IMR-90 (cell line): Measurements from ENCODE around the gene GCFC2. TPM values are rescaled to one million over a fixed set of nuclear protein-coding genes. Genes with fewer than 3 reads are reported as not detected.

Source experiments
- ATAC-seq: fragments of 200-7000 bp; cut with Tn5 transposase; 2 replicates; pipeline ENCODE4 v1.9.1; 2020; ENCODE audit warnings: low read depth, mild to moderate bottlenecking, moderate library complexity
- BruUV-seq: library from RNA; stranded (reverse); fragments of 400-500 nt; replicated peaks from 2 replicates; lab custom pipeline; 2021; lab: Mats Ljungman, UMichigan
- CTCF ChIA-PET: fragments of 300-600 bp; formaldehyde crosslinking; extraction: SDS; loops from one replicate; lab custom pipeline; 2021; ENCODE audit warnings: antibody characterized with exemption; lab: Yijun Ruan, JAX
- POLR2A ChIA-PET: fragments of 300-600 bp; sonication (Branson Sonifier 250); formaldehyde crosslinking; loops from one replicate; lab custom pipeline; 2022; ENCODE audit warnings: antibody characterized with exemption; ENCODE audit not compliant: unreplicated experiment; lab: Charles Lee
- DNase-seq: peaks from one replicate; pipeline ENCODE4 v3.0.0; 2013
- H2AFZ ChIP-seq: replicated peaks from 2 replicates; pipeline ENCODE3; 2013; ENCODE audit warnings: low read length, mild to moderate bottlenecking; ENCODE audit not compliant: poor library complexity
- H2AK5ac ChIP-seq: 2 replicates; pipeline ENCODE4 v1.6.1; 2013; ENCODE audit warnings: low read depth, low read length, inconsistent platforms
- H2AK9ac ChIP-seq: replicated peaks from 2 replicates; pipeline ENCODE3; 2013; ENCODE audit warnings: mild to moderate bottlenecking, low read depth, low read length, moderate library complexity; ENCODE audit not compliant: poor library complexity
- H2BK120ac ChIP-seq: 2 replicates; pipeline ENCODE4 v1.6.1; 2013; ENCODE audit warnings: low read depth, low read length, inconsistent platforms
- H2BK15ac ChIP-seq: 3 replicates; pipeline ENCODE4 v1.6.1; 2013; ENCODE audit warnings: low read depth, low read length, inconsistent platforms
- H2BK20ac ChIP-seq: 2 replicates; pipeline ENCODE4 v1.6.1; 2013; ENCODE audit warnings: low read depth, mild to moderate bottlenecking, inconsistent platforms, low read length, moderate library complexity
- H2BK5ac ChIP-seq: 2 replicates; pipeline ENCODE4 v1.6.1; 2013; ENCODE audit warnings: mild to moderate bottlenecking, low read depth, low read length, inconsistent platforms; ENCODE audit not compliant: poor library complexity, severe bottlenecking
- H3K14ac ChIP-seq: replicated peaks from 2 replicates; pipeline ENCODE4 v1.6.1; 2013; ENCODE audit warnings: low read depth, low read length, inconsistent platforms
- H3K18ac ChIP-seq: 2 replicates; pipeline ENCODE4 v1.6.1; 2013; ENCODE audit warnings: low read depth, low read length, control low read depth
- H3K23ac ChIP-seq: 2 replicates; pipeline ENCODE4 v1.6.1; 2013; ENCODE audit warnings: low read depth, low read length, inconsistent platforms
- H3K27ac ChIP-seq: 2 replicates; pipeline ENCODE4 v1.5.1; 2013; ENCODE audit warnings: mild to moderate bottlenecking, control low read depth, low read length; ENCODE audit not compliant: insufficient read depth
- H3K27me3 ChIP-seq: 2 replicates; pipeline ENCODE4 v1.6.1; 2013; ENCODE audit warnings: low read length; ENCODE audit not compliant: control insufficient read depth, insufficient read depth
- H3K36me3 ChIP-seq: 2 replicates; pipeline ENCODE4 v1.6.1; 2013; ENCODE audit warnings: low read length, mixed read lengths; ENCODE audit not compliant: control insufficient read depth, insufficient read depth
- H3K4ac ChIP-seq: 2 replicates; pipeline ENCODE4 v1.6.1; 2013; ENCODE audit warnings: low read depth, low read length, inconsistent platforms
- H3K4me1 ChIP-seq: 2 replicates; pipeline ENCODE4 v1.6.1; 2013; ENCODE audit warnings: low read length, mixed read lengths; ENCODE audit not compliant: control insufficient read depth, insufficient read depth
- H3K4me2 ChIP-seq: 2 replicates; pipeline ENCODE4 v1.6.1; 2013; ENCODE audit warnings: low read depth, mild to moderate bottlenecking, control low read depth, low read length, moderate library complexity
- H3K4me3 ChIP-seq: 2 replicates; pipeline ENCODE4 v1.5.1; 2013; ENCODE audit warnings: low read depth, mild to moderate bottlenecking, control low read depth, low read length, moderate library complexity; ENCODE audit not compliant: insufficient read depth
- H3K56ac ChIP-seq: 2 replicates; pipeline ENCODE4 v1.6.1; 2013; ENCODE audit warnings: low read length, inconsistent platforms; ENCODE audit not compliant: insufficient read depth; ENCODE audit errors: extremely low read depth
- H3K79me1 ChIP-seq, 2 experiments: 2 replicates each; pipeline ENCODE4 v1.6.1; 2013; ENCODE audit warnings: low read length in 2 of 2, inconsistent platforms in 1 of 2, low read depth in 1 of 2
- H3K9ac ChIP-seq: 2 replicates; pipeline ENCODE4 v1.6.1; 2013; ENCODE audit warnings: low read depth, low read length, control low read depth
- H3K9me1 ChIP-seq: 2 replicates; pipeline ENCODE4 v1.6.1; 2013; ENCODE audit warnings: low read length, inconsistent platforms; ENCODE audit not compliant: insufficient read depth
- H3K9me3 ChIP-seq: 2 replicates; pipeline ENCODE4 v1.6.1; 2013; ENCODE audit warnings: low read length; ENCODE audit not compliant: control insufficient read depth, insufficient read depth
- H4K20me1 ChIP-seq: 2 replicates; pipeline ENCODE4 v1.6.1; 2013; ENCODE audit warnings: low read length, inconsistent platforms; ENCODE audit not compliant: insufficient read depth
- H4K5ac ChIP-seq: 2 replicates; pipeline ENCODE4 v1.6.1; 2013; ENCODE audit warnings: mild to moderate bottlenecking, low read depth, low read length, control low read depth
- H4K8ac ChIP-seq, 2 experiments: 2 replicates each; pipeline ENCODE4 v1.6.1; 2013; ENCODE audit warnings: low read depth in 2 of 2, low read length in 2 of 2, control low read depth in 1 of 2, inconsistent platforms in 1 of 2
- H4K91ac ChIP-seq: 2 replicates; pipeline ENCODE4 v1.6.1; 2013; ENCODE audit warnings: low read depth, low read length, inconsistent platforms; ENCODE audit not compliant: insufficient read depth
- BHLHE40 ChIP-seq: fragments of 150-350 bp; IDR thresholded peaks from 2 replicates; pipeline ENCODE4 v1.6.1; 2016; ENCODE audit warnings: mild to moderate bottlenecking, low read depth, low read length
- CEBPB ChIP-seq: IDR thresholded peaks from 2 replicates; pipeline ENCODE4 v1.6.1; 2012; ENCODE audit warnings: low read depth, low read length, improper control_type of control experiment
- CHD1 ChIP-seq: IDR thresholded peaks from 2 replicates; pipeline ENCODE4 v1.6.1; 2012; ENCODE audit warnings: low read depth, low read length, improper control_type of control experiment
- ELK1 ChIP-seq: fragments of 150-350 bp; IDR thresholded peaks from 2 replicates; pipeline ENCODE4 v1.6.1; 2016; ENCODE audit warnings: low read depth, mild to moderate bottlenecking, low read length, moderate library complexity, borderline replicate concordance
- FOS ChIP-seq: fragments of 150-350 bp; IDR thresholded peaks from 2 replicates; pipeline ENCODE4 v1.6.1; 2016; ENCODE audit warnings: low read depth, low read length
- MAFK ChIP-seq: IDR thresholded peaks from 2 replicates; pipeline ENCODE4 v1.6.1; 2012; ENCODE audit warnings: low read depth, low read length, improper control_type of control experiment
- RAD21 ChIP-seq: IDR thresholded peaks from 2 replicates; pipeline ENCODE4 v1.6.1; 2012; ENCODE audit warnings: low read length, improper control_type of control experiment
- RFX5 ChIP-seq: IDR thresholded peaks from 2 replicates; pipeline ENCODE4 v1.8.0; 2012; ENCODE audit warnings: low read depth, mild to moderate bottlenecking, low read length, moderate library complexity
- SMC3 ChIP-seq: fragments of 150-350 bp; IDR thresholded peaks from 2 replicates; pipeline ENCODE4 v1.6.1; 2016; ENCODE audit warnings: low read depth, mild to moderate bottlenecking, antibody characterized with exemption, low read length, moderate library complexity
- WGBS, 2 experiments: methylation state at CpG; one replicate each; pipeline versions ENCODE4 v1.1.5 to v1.1.7; 2013; ENCODE audit warnings: missing lambda C conversion rate in 2 of 2; ENCODE audit not compliant: insufficient read length in 1 of 2; ENCODE audit errors: extremely low coverage in 2 of 2; 5-methylcytosine and 5-hydroxymethylcytosine counted together
- dilution Hi-C: fragments of 300-500 bp; cut with HindIII; formaldehyde crosslinking; loops from one replicate; pipeline ENCODE4 v1.14.3; 2018; ENCODE audit warnings: low sequenced_read_pairs; ENCODE audit not compliant: unreplicated experiment
- in situ Hi-C: fragments of 300-500 bp; cut with MboI; formaldehyde crosslinking; loops from 3 replicates; pipeline ENCODE4 v1.14.3; 2019; ENCODE audit warnings: low sequenced_read_pairs, inconsistent platforms, mixed read lengths
- intact Hi-C: fragments of 100-400 bp; cut with micrococcal nuclease; formaldehyde crosslinking; loops from 2 replicates; pipeline ENCODE4 v1.10.0; 2022
- polyA plus RNA-seq, 3 experiments: library from polyadenylated mRNA; depleted of rRNA; stranded (reverse); fragments of >200 nt; gene quantifications; 2 replicates each; pipeline ENCODE4 v1.2.3, GENCODE V29; 2012; ENCODE audit warnings: low replicate concordance in 1 of 3
- total RNA-seq: library from RNA; depleted of rRNA; stranded (reverse); fragments of >200 nt; gene quantifications from 2 replicates; pipeline ENCODE4 v1.2.3, GENCODE V29; 2012

GCFC2 gene
- total and polyA plus RNA-seq, 2 of the 4 experiments (the other 2 are of a cell fraction): 6.4 to 10.0 TPM

GRCh38 chr2:75622500-75622899 is 88.2 kb downstream of the GCFC2 start:
- CTCF ChIA-PET: no interaction called here
- POLR2A ChIA-PET: no interaction called here
- H3K36me3 ChIP-seq: no peaks in the 10 kb centered on the region
- no peak overlapping the region for H3K56ac ChIP-seq
- no peaks in the 10 kb centered on the region for H3K4me1 ChIP-seq
- no peaks in the 10 kb centered on the region for H3K9me3 ChIP-seq
- no peak overlapping the region for H3K27ac ChIP-seq
- no TSS peak for BruUV-seq
- no peak overlapping the region for H2BK5ac ChIP-seq
- H3K14ac ChIP-seq: no peak overlapping the region
- no peak overlapping the region for H2AK5ac ChIP-seq
- H2BK15ac ChIP-seq: no peak overlapping the region
- H3K79me1 ChIP-seq: no peaks in the 10 kb centered on the region
- TF ChIP-seq ELK1: no peak
- no peak for TF ChIP-seq SMC3
- no peak for TF ChIP-seq FOS
- TF ChIP-seq RAD21: no peak
- no peak for TF ChIP-seq CHD1
- TF ChIP-seq MAFK: no peak
- no peak for TF ChIP-seq RFX5
- TF ChIP-seq BHLHE40: no peak
- TF ChIP-seq CEBPB: no peak
- 33% methylated on average over 1 of the region's 2 CpGs; no CpG with 5 or more reads in 1 of the 2 experiments for WGBS, 2 experiments
- no peak overlapping the region for H4K8ac ChIP-seq
- ATAC-seq (no peak), DNase-seq (no peak)
- dilution Hi-C loops (no loop called here), intact Hi-C loops (no loop called here), in situ Hi-C loops (loop anchor here (25.0 kb wide), 3 partner anchors 410 to 935 kb away; no protein-coding TSS in a partner anchor)
- peaks cover 16% of the 10 kb centered on the region for H3K27me3 ChIP-seq
- no peak overlapping the region for H3K23ac ChIP-seq
- no peak overlapping the region for H3K4ac ChIP-seq
- no peaks in the 10 kb centered on the region for H3K9me1 ChIP-seq
- H2AFZ ChIP-seq: no peak overlapping the region
- H3K4me3 ChIP-seq: no peak overlapping the region
- no peak overlapping the region for H2AK9ac ChIP-seq
- no peak overlapping the region for H3K18ac ChIP-seq
- no peak overlapping the region for H4K91ac ChIP-seq
- no peak overlapping the region for H3K4me2 ChIP-seq
- H3K9ac ChIP-seq: no peak overlapping the region
- H4K20me1 ChIP-seq: no peaks in the 10 kb centered on the region
- no peak overlapping the region for H2BK20ac ChIP-seq
- no peak overlapping the region for H4K5ac ChIP-seq
- H2BK120ac ChIP-seq: no peak overlapping the region
